HEK293 (cell line): ENCODE data around the gene CCSER2.

Source experiments
- CTCF ChIA-PET: fragments of 350-600 bp; formaldehyde crosslinking; extraction: SDS; loops from one replicate; lab custom pipeline; 2021; ENCODE audit warnings: antibody characterized with exemption; lab: Yijun Ruan, JAX
- POLR2A ChIA-PET: fragments of 300-600 bp; formaldehyde crosslinking; extraction: SDS; loops from one replicate; lab custom pipeline; 2020; ENCODE audit warnings: antibody characterized with exemption, inconsistent platforms; lab: Yijun Ruan, JAX
- H3K27ac ChIP-seq: fragments of 200-500 bp; sonication (Bioruptor generic); 2 replicates; pipeline ENCODE4 v1.5.1; 2014; ENCODE audit warnings: low read depth, low read length, control low read depth, inconsistent platforms; ENCODE audit errors: extremely low read depth
- H3K36me3 ChIP-seq, 2 experiments: fragments of 200-500 bp in 1 of 2; sonication (Bioruptor generic) in 1 of 2; 1 replicate in 1 of 2; 2 replicates in 1 of 2; pipeline ENCODE4 v1.5.1; 2014 to 2017; ENCODE audit warnings: inconsistent platforms in 2 of 2, low read length in 2 of 2; ENCODE audit not compliant: control insufficient read depth in 2 of 2, insufficient read depth in 1 of 2
- H3K4me1 ChIP-seq: fragments of 200-500 bp; sonication (Bioruptor generic); 2 replicates; pipeline ENCODE4 v1.5.1; 2014; ENCODE audit warnings: mild to moderate bottlenecking, low read length, inconsistent platforms; ENCODE audit not compliant: control insufficient read depth, insufficient read depth
- H3K4me3 ChIP-seq: 2 replicates; pipeline ENCODE4 v1.5.1; 2011; ENCODE audit warnings: low read depth, mild to moderate bottlenecking, control low read depth, low read length, moderate library complexity
- H3K9me3 ChIP-seq: fragments of 200-500 bp; sonication (Bioruptor generic); 2 replicates; pipeline ENCODE4 v1.5.1; 2014; ENCODE audit warnings: low read depth, low read length, inconsistent platforms; ENCODE audit not compliant: control insufficient read depth, insufficient read depth
- OSR2 ChIP-seq: fragments of 450-650 bp; formaldehyde crosslinking; IDR thresholded peaks from 2 replicates; pipeline ENCODE4 v1.5.1; 2016; ENCODE audit warnings: missing biosample characterization, missing genetic modification characterization
- OVOL3 ChIP-seq: fragments of 450-650 bp; formaldehyde crosslinking; IDR thresholded peaks from 2 replicates; pipeline ENCODE4 v1.5.1; 2016; ENCODE audit warnings: missing biosample characterization, missing genetic modification characterization
- SP2 ChIP-seq: fragments of 450-650 bp; formaldehyde crosslinking; IDR thresholded peaks from 2 replicates; pipeline ENCODE4 v1.5.1; 2016; ENCODE audit warnings: missing biosample characterization, missing genetic modification characterization
- TCF7L2 ChIP-seq: IDR thresholded peaks from 2 replicates; pipeline ENCODE4 v1.6.1; 2011; ENCODE audit warnings: low read depth, mild to moderate bottlenecking, inconsistent platforms, low read length, moderate library complexity, borderline replicate concordance
- ZBTB48 ChIP-seq: fragments of 450-650 bp; formaldehyde crosslinking; IDR thresholded peaks from 2 replicates; pipeline ENCODE4 v1.5.1; 2016; ENCODE audit warnings: missing biosample characterization, missing genetic modification characterization
- ZBTB8A ChIP-seq: fragments of 450-650 bp; formaldehyde crosslinking; IDR thresholded peaks from 2 replicates; pipeline ENCODE4 v1.5.1; 2016; ENCODE audit warnings: missing biosample characterization, missing genetic modification characterization
- ZEB2 ChIP-seq: fragments of 450-650 bp; formaldehyde crosslinking; IDR thresholded peaks from 2 replicates; pipeline ENCODE4 v1.5.1; 2016; ENCODE audit warnings: missing biosample characterization, missing genetic modification characterization
- ZNF16 ChIP-seq: fragments of 450-650 bp; formaldehyde crosslinking; IDR thresholded peaks from 2 replicates; pipeline ENCODE4 v1.5.1; 2016; ENCODE audit warnings: low read depth, missing biosample characterization, missing genetic modification characterization
- ZNF184 ChIP-seq: fragments of 450-650 bp; IDR thresholded peaks from 2 replicates; pipeline ENCODE4 v1.5.1; 2018; ENCODE audit warnings: missing biosample characterization, mild to moderate bottlenecking, missing genetic modification characterization
- ZNF335 ChIP-seq: fragments of 450-650 bp; formaldehyde crosslinking; conservative IDR thresholded peaks from 2 replicates; pipeline ENCODE4 v1.5.1; 2016; ENCODE audit warnings: missing biosample characterization, missing genetic modification characterization
- ZNF626 ChIP-seq: fragments of 450-650 bp; sonication (Bioruptor Pico); formaldehyde crosslinking; IDR thresholded peaks from 2 replicates; pipeline ENCODE4 v1.5.1; 2018; ENCODE audit warnings: missing biosample characterization, missing genetic modification characterization, inconsistent platforms
- ZNF654 ChIP-seq: fragments of 450-650 bp; formaldehyde crosslinking; IDR thresholded peaks from 2 replicates; pipeline ENCODE4 v1.5.1; 2016; ENCODE audit warnings: low read depth, missing biosample characterization, missing genetic modification characterization
- ZNF830 ChIP-seq: fragments of 450-650 bp; IDR thresholded peaks from 2 replicates; pipeline ENCODE4 v1.5.0; 2018; ENCODE audit warnings: missing biosample characterization, missing genetic modification characterization, low read depth, mild to moderate bottlenecking, moderate library complexity
- TF ChIP-seq, protein P1 (sequence below): fragments of 450-650 bp; formaldehyde crosslinking; IDR thresholded peaks from 2 replicates; pipeline ENCODE4 v1.5.1; 2016; ENCODE audit warnings: missing biosample characterization, missing genetic modification characterization
- TF ChIP-seq, protein P2 (sequence below): fragments of 450-650 bp; formaldehyde crosslinking; IDR thresholded peaks from 2 replicates; pipeline ENCODE4 v1.5.1; 2016; ENCODE audit warnings: missing biosample characterization, missing genetic modification characterization
- TF ChIP-seq, protein P3 (sequence below): fragments of 450-650 bp; formaldehyde crosslinking; IDR thresholded peaks from 2 replicates; pipeline ENCODE4 v1.5.1; 2016; ENCODE audit warnings: missing biosample characterization, missing genetic modification characterization
- TF ChIP-seq, protein P4 (sequence below): fragments of 450-650 bp; formaldehyde crosslinking; IDR thresholded peaks from 2 replicates; pipeline ENCODE4 v1.5.1; 2016; ENCODE audit warnings: missing biosample characterization, missing genetic modification characterization

Gene CCSER2

DNA sequence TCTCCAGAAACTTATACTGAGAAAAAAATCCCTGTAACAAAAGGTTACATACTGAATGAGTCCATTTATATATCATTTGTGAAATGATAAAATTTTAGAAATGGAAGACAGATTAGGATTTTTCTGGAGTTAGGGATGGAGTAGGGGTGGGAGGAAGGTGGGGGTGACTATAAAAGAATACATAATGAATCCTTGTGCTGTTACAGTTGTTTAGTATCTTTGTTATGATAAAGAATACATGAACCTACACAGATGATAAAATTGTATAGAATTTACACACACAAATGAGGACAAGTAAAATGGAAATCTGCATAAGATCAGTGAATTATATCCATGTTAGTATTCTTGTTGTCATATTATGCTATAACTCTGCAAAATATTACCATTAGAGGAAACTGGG is 41.7 kb upstream of the CCSER2 start:
- Histone ChIP-seq H3K9me3 (no peaks in the 10 kb centered on the region), H3K36me3 (no peaks in the 10 kb centered on the region), H3K4me1 (no peaks in the 10 kb centered on the region), H3K4me3 (no peak overlapping the region), H3K27ac (no peak overlapping the region)
- ChIA-PET CTCF (no interaction called here), POLR2A (no interaction called here)
- TF ChIP-seq TCF7L2 (no peak), ZNF654 (tag by site-specific recombination) (no peak), ZEB2 (tag by site-specific recombination) (no peak), ZNF335 (tag by site-specific recombination) (no peak), SP2 (no peak), ZNF626 (tag by site-specific recombination) (no peak), OSR2 (tag by site-specific recombination) (no peak), ZBTB8A (tag by site-specific recombination) (no peak), OVOL3 (tag by site-specific recombination) (no peak), ZNF830 (tag by site-specific recombination) (no peak), ZBTB48 (tag by site-specific recombination) (no peak), ZNF184 (no peak)
- TF ChIP-seq, protein P1, sequence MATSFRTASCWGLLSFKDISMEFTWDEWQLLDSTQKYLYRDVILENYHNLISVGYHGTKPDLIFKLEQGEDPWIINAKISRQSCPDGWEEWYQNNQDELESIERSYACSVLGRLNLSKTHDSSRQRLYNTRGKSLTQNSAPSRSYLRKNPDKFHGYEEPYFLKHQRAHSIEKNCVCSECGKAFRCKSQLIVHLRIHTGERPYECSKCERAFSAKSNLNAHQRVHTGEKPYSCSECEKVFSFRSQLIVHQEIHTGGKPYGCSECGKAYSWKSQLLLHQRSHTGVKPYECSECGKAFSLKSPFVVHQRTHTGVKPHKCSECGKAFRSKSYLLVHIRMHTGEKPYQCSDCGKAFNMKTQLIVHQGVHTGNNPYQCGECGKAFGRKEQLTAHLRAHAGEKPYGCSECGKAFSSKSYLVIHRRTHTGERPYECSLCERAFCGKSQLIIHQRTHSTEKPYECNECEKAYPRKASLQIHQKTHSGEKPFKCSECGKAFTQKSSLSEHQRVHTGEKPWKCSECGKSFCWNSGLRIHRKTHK (tag by site-specific recombination) = no peak
- TF ChIP-seq, protein P2, sequence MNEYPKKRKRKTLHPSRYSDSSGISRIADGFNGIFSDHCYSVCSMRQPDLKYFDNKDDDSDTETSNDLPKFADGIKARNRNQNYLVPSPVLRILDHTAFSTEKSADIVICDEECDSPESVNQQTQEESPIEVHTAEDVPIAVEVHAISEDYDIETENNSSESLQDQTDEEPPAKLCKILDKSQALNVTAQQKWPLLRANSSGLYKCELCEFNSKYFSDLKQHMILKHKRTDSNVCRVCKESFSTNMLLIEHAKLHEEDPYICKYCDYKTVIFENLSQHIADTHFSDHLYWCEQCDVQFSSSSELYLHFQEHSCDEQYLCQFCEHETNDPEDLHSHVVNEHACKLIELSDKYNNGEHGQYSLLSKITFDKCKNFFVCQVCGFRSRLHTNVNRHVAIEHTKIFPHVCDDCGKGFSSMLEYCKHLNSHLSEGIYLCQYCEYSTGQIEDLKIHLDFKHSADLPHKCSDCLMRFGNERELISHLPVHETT (tag by site-specific recombination) = no peak
- TF ChIP-seq, protein P3, sequence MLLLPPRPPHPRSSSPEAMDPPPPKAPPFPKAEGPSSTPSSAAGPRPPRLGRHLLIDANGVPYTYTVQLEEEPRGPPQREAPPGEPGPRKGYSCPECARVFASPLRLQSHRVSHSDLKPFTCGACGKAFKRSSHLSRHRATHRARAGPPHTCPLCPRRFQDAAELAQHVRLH (tag by site-specific recombination) = no peak
- TF ChIP-seq, protein P4, sequence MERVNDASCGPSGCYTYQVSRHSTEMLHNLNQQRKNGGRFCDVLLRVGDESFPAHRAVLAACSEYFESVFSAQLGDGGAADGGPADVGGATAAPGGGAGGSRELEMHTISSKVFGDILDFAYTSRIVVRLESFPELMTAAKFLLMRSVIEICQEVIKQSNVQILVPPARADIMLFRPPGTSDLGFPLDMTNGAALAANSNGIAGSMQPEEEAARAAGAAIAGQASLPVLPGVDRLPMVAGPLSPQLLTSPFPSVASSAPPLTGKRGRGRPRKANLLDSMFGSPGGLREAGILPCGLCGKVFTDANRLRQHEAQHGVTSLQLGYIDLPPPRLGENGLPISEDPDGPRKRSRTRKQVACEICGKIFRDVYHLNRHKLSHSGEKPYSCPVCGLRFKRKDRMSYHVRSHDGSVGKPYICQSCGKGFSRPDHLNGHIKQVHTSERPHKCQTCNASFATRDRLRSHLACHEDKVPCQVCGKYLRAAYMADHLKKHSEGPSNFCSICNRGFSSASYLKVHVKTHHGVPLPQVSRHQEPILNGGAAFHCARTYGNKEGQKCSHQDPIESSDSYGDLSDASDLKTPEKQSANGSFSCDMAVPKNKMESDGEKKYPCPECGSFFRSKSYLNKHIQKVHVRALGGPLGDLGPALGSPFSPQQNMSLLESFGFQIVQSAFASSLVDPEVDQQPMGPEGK (tag by site-specific recombination) = no peak

DNA sequence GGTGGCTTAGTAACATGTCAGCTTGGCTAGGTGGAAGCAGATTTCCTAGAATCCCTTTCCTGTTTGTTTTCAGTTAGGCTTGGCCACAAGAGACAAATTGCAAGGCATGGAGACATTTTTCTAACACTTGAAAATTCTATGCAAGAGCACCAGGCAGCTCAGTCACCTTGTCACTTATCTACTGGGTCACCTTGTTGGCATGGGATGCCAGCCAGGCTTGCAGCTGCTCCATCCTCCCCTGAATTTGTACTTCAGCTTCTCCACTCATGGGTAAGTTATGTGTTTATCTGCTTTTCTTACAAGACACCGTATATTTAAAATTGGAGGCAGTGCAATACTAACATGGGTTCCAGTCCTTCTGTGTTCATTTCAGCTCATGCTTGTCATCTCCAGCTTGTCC is 40.2 kb upstream of the CCSER2 start:
- Histone ChIP-seq H3K27ac (no peak overlapping the region), H3K9me3 (no peaks in the 10 kb centered on the region), H3K36me3 (no peaks in the 10 kb centered on the region)
- TF ChIP-seq ZNF16 (tag by site-specific recombination) = no peak
- TF ChIP-seq, all 188 proteins: peak for 0
- ChIA-PET POLR2A (no interaction called here), CTCF (interaction anchor here (0.5 to 1.4 kb wide), 4 partner anchors 14 to 72 kb away, joined by 3 to 4 read pairs (median 3); no protein-coding TSS in a partner anchor)
- H3K4me1 ChIP-seq = no peaks in the 10 kb centered on the region
- H3K4me3 ChIP-seq = no peak overlapping the region
